HG03139 (cell line): Measurements from ENCODE around the gene PITPNB.

Experiments used
- ATAC-seq: cut with Tn5 transposase; IDR thresholded peaks from one replicate; pipeline ENCODE4 v1.9.1; 2021; ENCODE audit not compliant: unreplicated experiment

The PITPNB gene

GRCh38 chr22:27804470-27805297 is 114.4 kb downstream of the PITPNB start:
- ATAC-seq = no peak

GRCh38 chr22:27803841-27804415 is 115.1 kb downstream of the PITPNB start:
- no peak for ATAC-seq

GRCh38 chr22:27802346-27803073 is 116.5 kb downstream of the PITPNB start:
- ATAC-seq = no peak
